H54 (cell line): ENCODE results near the gene SYT11.

Source experiments
- DNase-seq: peaks from one replicate; pipeline ENCODE4 v3.0.0; 2011; ENCODE audit warnings: low spot score, mixed read lengths; ENCODE audit not compliant: insufficient read length
- FAIRE-seq: peaks from 3 replicates; lab custom pipeline; 2011; peaks lifted over from hg19 to GRCh38; lab: Jason Lieb, UNC
- POLR2A ChIP-seq: IDR thresholded peaks from 2 replicates; pipeline ENCODE4 v1.6.1; 2011; ENCODE audit warnings: low read depth, mild to moderate bottlenecking, low read length

Gene SYT11

GRCh38 chr1:155856257-155856974 lies 3.0 kb upstream of the SYT11 start:
- no peak for FAIRE-seq
- no peak for DNase-seq
- TF ChIP-seq POLR2A: no peak

GRCh38 chr1:155856975-155857930 lies 2.1 kb upstream of the SYT11 start, which contains the start of gene GON4L:
Gene GON4L, minus strand, starts transcription at chr1:155857214. Its CDS starts 3,434 bp downstream, at chr1:155853780.
- FAIRE-seq: peak; percentile 53
- peak; percentile 92 for DNase-seq

GRCh38 chr1:155858800-155859233 lies 550 bp upstream of the SYT11 start:
- FAIRE-seq (no peak), DNase-seq (no peak)
- no peak for TF ChIP-seq POLR2A

More at GRCh38 chr1:155856975-155857930, 2.1 kb upstream of the SYT11 start, which contains the start of gene GON4L:
- peak; percentile 96 for TF ChIP-seq POLR2A

- peak; percentile 22; the same call in 1 of the 2 replicates for TF ChIP-seq POLR2A
- DNase-seq: peak; percentile 54
- FAIRE-seq: no peak
Observed at GRCh38 chr1:155859881-155860871, 809 bp downstream of the SYT11 start.

GRCh38 chr1:155860970-155861510 lies 1.7 kb downstream of the SYT11 start:
- DNase-seq (no peak), FAIRE-seq (no peak)

GRCh38 chr1:155861896-155862295 lies 2.5 kb downstream of the SYT11 start:
- no peak for TF ChIP-seq POLR2A
- FAIRE-seq (no peak), DNase-seq (no peak)

More at GRCh38 chr1:155860970-155861510, 1.7 kb downstream of the SYT11 start:
- no peak for TF ChIP-seq POLR2A

GRCh38 chr1:155864393-155864792 lies 5.0 kb downstream of the SYT11 start:
- FAIRE-seq (no peak), DNase-seq (no peak)
- TF ChIP-seq POLR2A: no peak

GRCh38 chr1:155867766-155868165 lies 8.4 kb downstream of the SYT11 start:
- no peak for FAIRE-seq
- TF ChIP-seq POLR2A: no peak
- DNase-seq: no peak

- no peak for TF ChIP-seq POLR2A
- DNase-seq: no peak
- no peak for FAIRE-seq
Observed at GRCh38 chr1:155871390-155871789, 12.0 kb downstream of the SYT11 start.

GRCh38 chr1:155872527-155872926 lies 13.2 kb downstream of the SYT11 start:
- FAIRE-seq (no peak), DNase-seq (no peak)
- no peak for TF ChIP-seq POLR2A

- DNase-seq (no peak), FAIRE-seq (no peak)
- no peak for TF ChIP-seq POLR2A
Observed at GRCh38 chr1:155873860-155874259, 14.5 kb downstream of the SYT11 start.

- FAIRE-seq: no peak
- DNase-seq: no peak
- TF ChIP-seq POLR2A: no peak
Observed at GRCh38 chr1:155877945-155878344, 18.6 kb downstream of the SYT11 start.
